K562 (cell line): ENCODE data around the gene RALGPS1. TPM values are rescaled to one million over a fixed set of nuclear protein-coding genes. Genes with fewer than 3 reads are reported as not detected.

Experiments
- ATAC-seq: fragments of 200-7000 bp; cut with Tn5 transposase; 3 replicates; pipeline ENCODE4 v1.9.1; 2020; ENCODE audit warnings: moderate library complexity
- BruUV-seq: library from RNA; stranded (reverse); fragments of 400-500 nt; replicated peaks from 2 replicates; lab custom pipeline; 2021; lab: Mats Ljungman, UMichigan
- CTCF ChIA-PET: fragments of 300-600 bp; formaldehyde crosslinking; extraction: SDS; loops from one replicate; lab custom pipeline; 2021; ENCODE audit warnings: low intra/inter-chr PET ratio; lab: Yijun Ruan, JAX
- POLR2A ChIA-PET: fragments of 300-600, 350-650 bp; sonication (Branson Sonifier 250); formaldehyde crosslinking; extraction: SDS; loops from one replicate; lab custom pipeline; 2021; ENCODE audit warnings: antibody characterized with exemption, inconsistent platforms; lab: Yijun Ruan, JAX
- DNase-seq, 4 experiments: peaks; one replicate each; pipeline versions ENCODE4 v3.0.0 to v3.0.0-alpha.2; 2011 to 2018; ENCODE audit warnings: low spot score in 3 of 4, mixed read lengths in 3 of 4; ENCODE audit errors: extremely low read depth in 1 of 4
- FAIRE-seq: peaks from 2 replicates; lab custom pipeline; 2011; peaks lifted over from hg19 to GRCh38; lab: Jason Lieb, UNC
- H2AFZ ChIP-seq: 2 replicates; pipeline ENCODE4 v1.6.0; 2011; ENCODE audit warnings: low read depth, low read length, control low read depth, inconsistent platforms
- H3K27ac ChIP-seq: fragments of 200-600 bp; 3 replicates; pipeline ENCODE4 v1.8.0; 2011; ENCODE audit warnings: low read depth, mild to moderate bottlenecking, control low read depth, inconsistent platforms, low read length, moderate library complexity, mixed read lengths; ENCODE audit errors: extremely low read depth
- H3K27me3 ChIP-seq, 2 experiments: fragments of 300-600 bp in 1 of 2; 2 replicates in 1 of 2; 3 replicates in 1 of 2; pipeline versions ENCODE4 v1.6.0 to v1.8.0; 2011; ENCODE audit warnings: inconsistent platforms in 2 of 2, low read length in 2 of 2, mild to moderate bottlenecking in 1 of 2, mixed read lengths in 1 of 2, moderate library complexity in 1 of 2; ENCODE audit not compliant: control insufficient read depth in 2 of 2, insufficient read depth in 2 of 2
- H3K36me3 ChIP-seq: fragments of 300-600 bp; 3 replicates; pipeline ENCODE4 v1.8.0; 2011; ENCODE audit warnings: mild to moderate bottlenecking, low read length, inconsistent platforms; ENCODE audit not compliant: control insufficient read depth, insufficient read depth
- H3K4me1 ChIP-seq, 2 experiments: fragments of 200-600 bp in 1 of 2; replicated peaks in 1 of 2; 2 replicates in 1 of 2; 3 replicates in 1 of 2; pipeline versions ENCODE4 v1.5.1 to v1.8.0; 2011; ENCODE audit warnings: inconsistent platforms in 2 of 2, low read length in 2 of 2, mild to moderate bottlenecking in 1 of 2, mixed read lengths in 1 of 2, moderate library complexity in 1 of 2; ENCODE audit not compliant: control insufficient read depth in 2 of 2, insufficient read depth in 2 of 2
- H3K4me2 ChIP-seq: 2 replicates; pipeline ENCODE4 v1.6.1; 2011; ENCODE audit warnings: low read length, control low read depth, inconsistent platforms, mixed read lengths; ENCODE audit not compliant: insufficient read depth
- H3K4me3 ChIP-seq: fragments of 200-600 bp; sonication (generic), shearing (Covaris generic); 2 replicates; pipeline ENCODE4 v1.5.1; 2016; ENCODE audit warnings: control low read depth, inconsistent platforms
- H3K79me2 ChIP-seq: fragments of 200-600 bp; 3 replicates; pipeline ENCODE4 v1.8.0; 2011; ENCODE audit warnings: low read length, inconsistent platforms; ENCODE audit not compliant: control insufficient read depth, insufficient read depth
- H3K9ac ChIP-seq, 2 experiments: 2 replicates each; pipeline versions ENCODE4 v1.6.0 to v1.6.1; 2011; ENCODE audit warnings: low read depth in 2 of 2, low read length in 2 of 2, control low read depth in 1 of 2, inconsistent platforms in 1 of 2, mild to moderate bottlenecking in 1 of 2, mixed read lengths in 1 of 2; ENCODE audit not compliant: insufficient read depth in 1 of 2
- H3K9me1 ChIP-seq: one replicate; pipeline ENCODE4 v1.6.0; 2011; ENCODE audit warnings: inconsistent platforms, mild to moderate bottlenecking, low read length, moderate library complexity; ENCODE audit not compliant: control insufficient read depth, insufficient read depth
- H3K9me3 ChIP-seq: replicated peaks from 2 replicates; pipeline ENCODE4 v1.5.1; 2011; ENCODE audit warnings: low read depth, low read length, inconsistent platforms; ENCODE audit not compliant: control insufficient read depth, insufficient read depth
- H4K20me1 ChIP-seq: replicated peaks from 2 replicates; pipeline ENCODE4 v1.6.1; 2011; ENCODE audit warnings: low read length, inconsistent platforms, mixed read lengths; ENCODE audit not compliant: control insufficient read depth, insufficient read depth
- PRDM10 ChIP-seq: fragments of 450-650 bp; IDR thresholded peaks from 2 replicates; pipeline ENCODE4 v1.6.1; 2018; ENCODE audit not compliant: partially characterized antibody
- WGBS: fragments of 100-300 bp; shearing (Covaris generic); methylation state at CpG from one replicate; pipeline ENCODE4 v1.1.6; 2016; ENCODE audit warnings: low coverage, mixed read lengths; ENCODE audit not compliant: insufficient coverage; ENCODE audit errors: missing lambda C conversion rate; 5-methylcytosine and 5-hydroxymethylcytosine counted together
- in situ Hi-C: fragments of 300-500 bp; cut with MboI; formaldehyde crosslinking; loops from 4 replicates; pipeline ENCODE4 v1.15.0; 2018; ENCODE audit warnings: inconsistent platforms, mixed read lengths
- intact Hi-C: fragments of 100-400 bp; cut with micrococcal nuclease; formaldehyde crosslinking; loops from 2 replicates; pipeline ENCODE4 v1.14.2; 2022
- polyA plus RNA-seq, 8 experiments: library from polyadenylated mRNA; depleted of rRNA in 4 of 8; stranded (reverse) in 5 of 8; unstranded in 3 of 8; fragments of >200 nt; fragmentation: Nextera tagmentation in 2 of 8; fragmentation: Illumina TruSeq in 1 of 8; extraction: Ambion mirVana in 2 of 8; extraction: Trizol in 1 of 8; gene quantifications; 2 replicates each; pipeline versions ENCODE4 v1.2.1 to v1.2.3, GENCODE V29; 2011 to 2014; ENCODE audit warnings: inconsistent platforms in 1 of 8, missing spikeins in 1 of 8
- total RNA-seq, 7 experiments: library from RNA; depleted of rRNA in 6 of 7; stranded (reverse); fragments of >200 nt in 6 of 7; fragmentation: Illumina TruSeq in 2 of 7; extraction: Trizol in 2 of 7; gene quantifications; 2 replicates each; pipeline versions ENCODE4 v1.2.1 to v1.2.3, GENCODE V29; 2011 to 2021; ENCODE audit warnings: low replicate concordance in 1 of 7
- TF ChIP-seq, protein P1 (sequence below): fragments of 250-450 bp; sonication (Bioruptor Pico); IDR thresholded peaks from 2 replicates; pipeline ENCODE4 v1.5.0; 2021

Gene RALGPS1
- total and polyA plus RNA-seq, 9 of the 15 experiments (the other 6 are each of a cell fraction or from before 2014, with no cell fraction given), result 0.04 to 2.6 (median 1.5) TPM

DNA sequence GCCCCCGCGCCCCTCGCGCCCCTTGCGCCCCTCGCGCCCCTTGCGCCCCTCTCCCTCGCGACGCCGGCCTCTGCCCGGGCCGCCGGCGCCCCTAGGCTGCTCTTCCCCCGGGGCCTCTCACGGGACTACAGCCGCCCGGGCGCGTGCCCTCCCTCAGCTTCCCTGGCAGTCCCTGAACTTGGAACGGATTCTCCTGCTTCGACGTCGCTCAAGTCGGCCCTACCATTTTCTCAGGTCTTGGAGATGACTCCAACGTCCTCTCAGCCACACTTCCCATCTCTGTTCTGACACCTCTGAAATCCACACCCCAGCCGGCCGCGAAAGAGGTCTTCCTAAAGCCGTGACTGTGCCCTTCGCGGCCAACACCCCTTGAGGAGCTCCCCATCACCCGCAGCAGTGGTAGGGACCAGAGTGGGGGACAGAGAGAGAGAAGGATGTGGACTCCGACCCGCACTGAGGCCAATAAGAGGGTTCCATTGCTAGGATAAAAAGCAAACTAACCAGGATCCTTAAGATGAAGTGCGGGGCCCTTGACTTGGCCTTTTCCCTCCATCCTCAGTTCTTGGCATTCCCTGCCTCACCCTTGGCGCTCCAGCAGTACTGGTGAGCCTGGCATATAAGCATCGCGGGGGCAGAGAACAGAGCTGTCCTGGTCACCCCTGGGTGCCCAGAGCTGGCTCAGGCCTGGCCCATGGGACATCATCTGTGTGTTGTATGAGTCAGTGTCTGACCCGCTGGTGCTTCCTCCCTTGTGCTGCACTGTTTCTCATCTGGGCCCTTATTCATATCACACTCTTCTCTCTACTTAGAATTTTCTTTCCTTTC is 311.4 kb downstream of the RALGPS1 start:
- no peak for FAIRE-seq
- TF ChIP-seq, protein P1, sequence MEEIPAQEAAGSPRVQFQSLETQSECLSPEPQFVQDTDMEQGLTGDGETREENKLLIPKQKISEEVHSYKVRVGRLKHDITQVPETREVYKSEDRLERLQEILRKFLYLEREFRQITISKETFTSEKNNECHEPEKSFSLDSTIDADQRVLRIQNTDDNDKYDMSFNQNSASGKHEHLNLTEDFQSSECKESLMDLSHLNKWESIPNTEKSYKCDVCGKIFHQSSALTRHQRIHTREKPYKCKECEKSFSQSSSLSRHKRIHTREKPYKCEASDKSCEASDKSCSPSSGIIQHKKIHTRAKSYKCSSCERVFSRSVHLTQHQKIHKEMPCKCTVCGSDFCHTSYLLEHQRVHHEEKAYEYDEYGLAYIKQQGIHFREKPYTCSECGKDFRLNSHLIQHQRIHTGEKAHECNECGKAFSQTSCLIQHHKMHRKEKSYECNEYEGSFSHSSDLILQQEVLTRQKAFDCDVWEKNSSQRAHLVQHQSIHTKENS (CRISPR knock-in tag), result no peak
- peak; percentile 57 for TF ChIP-seq PRDM10
- TF ChIP-seq, all 486 proteins: peak for 1
- Histone ChIP-seq H3K36me3 (no peaks in the 10 kb centered on the region), H3K27me3 (peaks cover 9 to 36% of the 10 kb centered on the region in 2 experiments; a peak in 4 of 5 replicates), H3K27ac (no peak overlapping the region), H3K9me1 (peaks cover 4% of the 10 kb centered on the region), H3K4me3 (0 out of 2 replicates have a peak overlapping the region, but pooled peaks have one; percentile 50), H3K4me2 (no peak overlapping the region; the same call in 1 of the 2 replicates), H4K20me1 (no peaks in the 10 kb centered on the region), H3K4me1 (peaks cover 5 to 21% of the 10 kb centered on the region in 2 experiments; a peak in 4 of 5 replicates), H3K79me2 (no peaks in the 10 kb centered on the region), H2AFZ (no peak overlapping the region; the same call in 1 of the 2 replicates), H3K9me3 (no peaks in the 10 kb centered on the region), H3K9ac (peak overlapping the region in 1 of 2 experiments; percentile 92; a peak in 2 of 4 replicates)
- DNase-seq, result no peak
- in situ Hi-C loops (no loop called here), intact Hi-C loops (loop anchor here (10.0 kb wide), 1 partner anchor 199 kb away; the partner anchor contains the start of gene ZNF79)
- ChIA-PET POLR2A (interaction anchor here (0.7 kb wide), 1 partner anchor 13 kb away, joined by 3 read pairs; no protein-coding TSS in a partner anchor), CTCF (no interaction called here)
- 50% methylated on average over 29 of the region's 42 CpGs for WGBS
- BruUV-seq, result no TSS peak
- ATAC-seq, result no peak
